Sigmoid colon (tissue), 4 donors: ENCODE results near the gene STAP2.

Experiments
- EP300 ChIP-seq, 4 donors: sonication (generic); formaldehyde crosslinking; IDR thresholded peaks; one replicate each; pipeline ENCODE4 v1.6.1; 2017; ENCODE audit warnings: antibody characterized with exemption in 4 of 4
- TF ChIP-seq, protein P1 (sequence below), 4 experiments: fragments of 450-650 bp in 3 of 4; fragments of 200-600 bp in 1 of 4; IDR thresholded peaks; one replicate each; pipeline ENCODE4 v1.5.1; 2016 to 2019; ENCODE audit warnings: antibody characterized with exemption in 4 of 4, mild to moderate bottlenecking in 3 of 4, moderate library complexity in 2 of 4

DNA sequence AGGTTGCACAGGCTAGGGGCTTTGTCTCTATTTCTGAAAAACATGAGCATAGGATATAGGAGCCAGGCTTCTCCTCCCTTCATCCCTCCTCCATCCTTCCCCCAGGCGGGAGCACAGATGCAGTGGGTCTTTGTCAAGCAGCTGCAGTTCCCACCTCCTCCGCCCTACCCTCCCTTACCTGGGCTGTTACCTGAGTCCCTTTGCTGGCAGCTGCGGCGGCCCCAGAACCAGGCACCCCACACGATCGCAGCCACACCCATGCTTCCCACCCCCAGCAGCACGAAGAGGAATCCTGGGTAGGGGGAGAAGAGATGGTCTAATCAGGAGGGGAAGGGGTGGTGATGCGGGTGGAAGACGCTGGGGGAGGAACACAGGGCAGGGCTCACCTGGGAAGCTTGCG lies 44.2 kb downstream of the STAP2 start:
- TF ChIP-seq, protein P1, sequence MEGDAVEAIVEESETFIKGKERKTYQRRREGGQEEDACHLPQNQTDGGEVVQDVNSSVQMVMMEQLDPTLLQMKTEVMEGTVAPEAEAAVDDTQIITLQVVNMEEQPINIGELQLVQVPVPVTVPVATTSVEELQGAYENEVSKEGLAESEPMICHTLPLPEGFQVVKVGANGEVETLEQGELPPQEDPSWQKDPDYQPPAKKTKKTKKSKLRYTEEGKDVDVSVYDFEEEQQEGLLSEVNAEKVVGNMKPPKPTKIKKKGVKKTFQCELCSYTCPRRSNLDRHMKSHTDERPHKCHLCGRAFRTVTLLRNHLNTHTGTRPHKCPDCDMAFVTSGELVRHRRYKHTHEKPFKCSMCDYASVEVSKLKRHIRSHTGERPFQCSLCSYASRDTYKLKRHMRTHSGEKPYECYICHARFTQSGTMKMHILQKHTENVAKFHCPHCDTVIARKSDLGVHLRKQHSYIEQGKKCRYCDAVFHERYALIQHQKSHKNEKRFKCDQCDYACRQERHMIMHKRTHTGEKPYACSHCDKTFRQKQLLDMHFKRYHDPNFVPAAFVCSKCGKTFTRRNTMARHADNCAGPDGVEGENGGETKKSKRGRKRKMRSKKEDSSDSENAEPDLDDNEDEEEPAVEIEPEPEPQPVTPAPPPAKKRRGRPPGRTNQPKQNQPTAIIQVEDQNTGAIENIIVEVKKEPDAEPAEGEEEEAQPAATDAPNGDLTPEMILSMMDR (IDR thresholded peaks at IDR 0.05): no peak
- no peak for TF ChIP-seq EP300 (IDR thresholded peaks at IDR 0.05)
